ENCODE data around the gene FUOM. TPM values are rescaled to one million over a fixed set of nuclear protein-coding genes. Genes with fewer than 3 reads are reported as not detected.
A peak's percentile ranks its signal among the peaks of the same experiment; 100 is the strongest.

FUOM gene
- total RNA-seq, 1 donor from 2014 or later: 9.3 TPM

GRCh38 chr10:133356549-133357284 lies 1.1 kb downstream of the FUOM start:
- H3K36me3 ChIP-seq: no peaks in the 10 kb centered on the region
- no peaks in the 10 kb centered on the region for H3K9me3 ChIP-seq (ENCODE audit: low read depth)
- H3K27me3 Mint-ChIP-seq (ENCODE audit: insufficient read depth, low read depth): peaks cover 7% of the 10 kb centered on the region
- TF ChIP-seq EZH2phosphoT487 (IDR thresholded peaks at IDR 0.05) (no peak), CTCF (IDR thresholded peaks at IDR 0.05) (no peak), EZH2 (IDR thresholded peaks at IDR 0.05) (no peak)
- H3K9me3 Mint-ChIP-seq: no peaks in the 10 kb centered on the region
- H3F3A ChIP-seq (ENCODE audit: low read depth): peaks cover 15% of the 10 kb centered on the region
- peaks cover 5% of the 10 kb centered on the region for H3K36me3 Mint-ChIP-seq
- H3K4me1 Mint-ChIP-seq: no peaks in the 10 kb centered on the region
- peak overlapping the region; percentile 92 for H3K4me2 ChIP-seq
- peaks cover 19% of the 10 kb centered on the region for H4K20me1 ChIP-seq (ENCODE audit: low read depth)
- no peak overlapping the region for H3K27ac ChIP-seq
- peaks cover 7% of the 10 kb centered on the region for H3K79me2 ChIP-seq (ENCODE audit: low read depth)
- no peaks in the 10 kb centered on the region for H3K4me1 ChIP-seq
- H3K4me3 ChIP-seq: peak overlapping the region; percentile 93
- no peak overlapping the region for H3K9ac ChIP-seq
- no peak overlapping the region for H3K27ac Mint-ChIP-seq
- no peak for DNase-seq (ENCODE audit: low spot score)
- peak overlapping the region; percentile 64 for H2AFZ ChIP-seq (replicated peaks)
- peak overlapping the region; percentile 81 for H3K4me3 Mint-ChIP-seq
- H3K27me3 ChIP-seq: peaks cover 8% of the 10 kb centered on the region

- no peak for DNase-seq (ENCODE audit: low spot score)
- H3K27me3 Mint-ChIP-seq (ENCODE audit: insufficient read depth, low read depth): peaks cover 2% of the 10 kb centered on the region
- H3K4me1 ChIP-seq: no peaks in the 10 kb centered on the region
Measured at GRCh38 chr10:133355991-133356390, 1.8 kb downstream of the FUOM start.

GRCh38 chr10:133355266-133355665 lies 2.6 kb downstream of the FUOM start:
- DNase-seq (ENCODE audit: low spot score): no peak
- Histone ChIP-seq H3K4me2 (no peak overlapping the region), H3K27me3 (peaks cover 8% of the 10 kb centered on the region), H3K27ac (no peak overlapping the region), H3K4me3 (no peak overlapping the region), H2AFZ (replicated peaks) (no peak overlapping the region), H3K79me2 (ENCODE audit: low read depth) (peaks cover 7% of the 10 kb centered on the region), H3K36me3 (no peaks in the 10 kb centered on the region), H4K20me1 (ENCODE audit: low read depth) (peaks cover 19% of the 10 kb centered on the region), H3F3A (ENCODE audit: low read depth) (peaks cover 9% of the 10 kb centered on the region), H3K9ac (no peak overlapping the region), H3K9me3 (ENCODE audit: low read depth) (no peaks in the 10 kb centered on the region), H3K4me1 (no peaks in the 10 kb centered on the region)
- Mint-ChIP-seq H3K27ac (no peak overlapping the region), H3K27me3 (ENCODE audit: insufficient read depth, low read depth) (peaks cover 4% of the 10 kb centered on the region), H3K9me3 (no peaks in the 10 kb centered on the region), H3K4me1 (no peaks in the 10 kb centered on the region), H3K36me3 (no peaks in the 10 kb centered on the region), H3K4me3 (no peak overlapping the region)
- TF ChIP-seq CTCF (IDR thresholded peaks at IDR 0.05): no peak

More at GRCh38 chr10:133355991-133356390, 1.8 kb downstream of the FUOM start:
- Histone ChIP-seq H4K20me1 (ENCODE audit: low read depth) (peaks cover 19% of the 10 kb centered on the region), H3K79me2 (ENCODE audit: low read depth) (peaks cover 7% of the 10 kb centered on the region), H3K27ac (no peak overlapping the region), H3K4me3 (no peak overlapping the region), H3K4me2 (no peak overlapping the region), H2AFZ (replicated peaks) (no peak overlapping the region), H3K36me3 (no peaks in the 10 kb centered on the region), H3F3A (ENCODE audit: low read depth) (peaks cover 9% of the 10 kb centered on the region), H3K9me3 (ENCODE audit: low read depth) (no peaks in the 10 kb centered on the region), H3K9ac (no peak overlapping the region), H3K27me3 (peaks cover 8% of the 10 kb centered on the region)
- H3K4me1 Mint-ChIP-seq: no peaks in the 10 kb centered on the region
- H3K9me3 Mint-ChIP-seq: no peaks in the 10 kb centered on the region
- peak overlapping the region; percentile 71 for H3K4me3 Mint-ChIP-seq
- no peak for TF ChIP-seq CTCF (IDR thresholded peaks at IDR 0.05)
- no peak for TF ChIP-seq EZH2phosphoT487 (IDR thresholded peaks at IDR 0.05)
- no peak for TF ChIP-seq EZH2 (IDR thresholded peaks at IDR 0.05)
- no peak overlapping the region for H3K27ac Mint-ChIP-seq
- no peaks in the 10 kb centered on the region for H3K36me3 Mint-ChIP-seq

All from neural progenitor cell (in vitro differentiated cells).